Measurements from ENCODE around the gene GRIN3B. TPM values are rescaled to one million over a fixed set of nuclear protein-coding genes. Genes with fewer than 3 reads are reported as not detected.

GRIN3B gene
- total and polyA plus RNA-seq, 10 of the 15 experiments (the other 5 are each of a cell fraction or from before 2014, with no cell fraction given): 0.15 TPM; not detected in 9

DNA sequence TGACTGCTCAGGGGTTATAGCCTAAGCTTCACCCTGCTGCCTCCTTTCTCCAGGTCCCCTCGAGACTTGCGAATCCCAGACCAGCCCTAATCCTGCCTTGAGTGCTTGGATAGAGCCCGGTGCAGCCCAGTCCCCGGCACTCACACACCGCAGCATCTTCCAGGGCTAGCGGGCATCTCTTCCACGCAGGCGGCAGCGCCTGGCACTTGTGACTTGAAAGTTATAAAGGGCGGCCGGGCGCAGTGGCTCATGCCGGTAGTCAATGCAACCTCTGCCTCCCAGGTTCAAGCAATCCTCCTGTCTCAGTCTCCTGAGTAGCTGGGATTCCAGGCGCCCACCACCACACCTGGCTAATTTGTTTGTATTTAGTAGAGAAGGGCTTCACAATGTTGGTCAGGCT, 14.1 kb upstream of the GRIN3B start:
- Histone ChIP-seq H3K9me3 (replicated peaks; ENCODE audit: control insufficient read depth, insufficient read depth, low read length) (no peaks in the 10 kb centered on the region), H3K9ac (ENCODE audit: control insufficient read depth, insufficient read depth, low read length) (no peak overlapping the region), H3K27me3 (replicated peaks in 1 of 2; ENCODE audit: control insufficient read depth in 2 of 2, insufficient read depth in 2 of 2, low read length in 1 of 2) (no peaks in the 10 kb centered on the region), H3K4me2 (ENCODE audit: control insufficient read depth, insufficient read depth) (no peak overlapping the region), H3K4me3 (no peak overlapping the region), H2AFZ (ENCODE audit: control insufficient read depth, low read depth, low read length) (no peak overlapping the region), H4K20me1 (ENCODE audit: control insufficient read depth, insufficient read depth) (no peaks in the 10 kb centered on the region), H3K36me3 (ENCODE audit: control insufficient read depth in 2 of 2, insufficient read depth in 2 of 2, low read length in 1 of 2) (peaks cover 4 to 15% of the 10 kb centered on the region in 2 experiments; a peak in 3 of 4 replicates), H3K79me2 (ENCODE audit: control insufficient read depth, insufficient read depth, low read length) (peaks cover 11% of the 10 kb centered on the region), H3K4me1 (ENCODE audit: control insufficient read depth, insufficient read depth, low read length) (peaks cover 11% of the 10 kb centered on the region), H3K27ac (ENCODE audit: control insufficient read depth, insufficient read depth) (no peak overlapping the region)
- intact Hi-C loops (cut with micrococcal nuclease; ENCODE audit: unreplicated experiment): no loop called here
- no TSS peak for BruUV-seq (replicated peaks)
- in situ Hi-C loops (cut with MboI): loop anchor here (5.0 kb wide), 2 partner anchors 129 to 214 kb away; partner anchors contain the start of gene CFD
- DNase-seq (ENCODE audit: low read depth, low spot score): no peak
- WGBS (ENCODE audit: insufficient coverage, insufficient replicate concordance, low lambda C conversion rate, missing lambda C conversion rate): 88% methylated on average over 14 of the region's 14 CpGs
- ATAC-seq: no peak
- ChIA-PET RAD21 (ENCODE audit: unreplicated experiment) (no interaction called here), POLR2A (no interaction called here), SMC1A (ENCODE audit: uncharacterized antibody, unreplicated experiment) (no interaction called here), CTCF (interaction anchor here (2.8 kb wide), 1 partner anchor 123 kb away, joined by 30 read pairs; no protein-coding TSS in a partner anchor)
- FAIRE-seq: no peak
- TF ChIP-seq NFYB (IDR thresholded peaks at IDR 0.05; ENCODE audit: insufficient read depth, low read depth, low read length): no peak
- no peak for TF ChIP-seq SPI1 (IDR thresholded peaks at IDR 0.05; ENCODE audit: borderline replicate concordance, insufficient read depth, low read depth, low read length)
- TF ChIP-seq, protein P1, sequence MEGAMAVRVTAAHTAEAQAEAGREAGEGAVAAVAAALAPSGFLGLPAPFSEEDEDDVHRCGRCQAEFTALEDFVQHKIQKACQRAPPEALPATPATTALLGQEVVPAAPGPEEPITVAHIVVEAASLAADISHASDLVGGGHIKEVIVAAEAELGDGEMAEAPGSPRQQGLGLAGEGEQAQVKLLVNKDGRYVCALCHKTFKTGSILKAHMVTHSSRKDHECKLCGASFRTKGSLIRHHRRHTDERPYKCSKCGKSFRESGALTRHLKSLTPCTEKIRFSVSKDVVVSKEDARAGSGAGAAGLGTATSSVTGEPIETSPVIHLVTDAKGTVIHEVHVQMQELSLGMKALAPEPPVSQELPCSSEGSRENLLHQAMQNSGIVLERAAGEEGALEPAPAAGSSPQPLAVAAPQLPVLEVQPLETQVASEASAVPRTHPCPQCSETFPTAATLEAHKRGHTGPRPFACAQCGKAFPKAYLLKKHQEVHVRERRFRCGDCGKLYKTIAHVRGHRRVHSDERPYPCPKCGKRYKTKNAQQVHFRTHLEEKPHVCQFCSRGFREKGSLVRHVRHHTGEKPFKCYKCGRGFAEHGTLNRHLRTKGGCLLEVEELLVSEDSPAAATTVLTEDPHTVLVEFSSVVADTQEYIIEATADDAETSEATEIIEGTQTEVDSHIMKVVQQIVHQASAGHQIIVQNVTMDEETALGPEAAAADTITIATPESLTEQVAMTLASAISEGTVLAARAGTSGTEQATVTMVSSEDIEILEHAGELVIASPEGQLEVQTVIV (IDR thresholded peaks at IDR 0.05; ENCODE audit: borderline replicate concordance, partially characterized antibody): no peak
- no peak for TF ChIP-seq TAF1 (IDR thresholded peaks at IDR 0.05; ENCODE audit: borderline replicate concordance, low read depth, low read length)
- TF ChIP-seq, protein P2, sequence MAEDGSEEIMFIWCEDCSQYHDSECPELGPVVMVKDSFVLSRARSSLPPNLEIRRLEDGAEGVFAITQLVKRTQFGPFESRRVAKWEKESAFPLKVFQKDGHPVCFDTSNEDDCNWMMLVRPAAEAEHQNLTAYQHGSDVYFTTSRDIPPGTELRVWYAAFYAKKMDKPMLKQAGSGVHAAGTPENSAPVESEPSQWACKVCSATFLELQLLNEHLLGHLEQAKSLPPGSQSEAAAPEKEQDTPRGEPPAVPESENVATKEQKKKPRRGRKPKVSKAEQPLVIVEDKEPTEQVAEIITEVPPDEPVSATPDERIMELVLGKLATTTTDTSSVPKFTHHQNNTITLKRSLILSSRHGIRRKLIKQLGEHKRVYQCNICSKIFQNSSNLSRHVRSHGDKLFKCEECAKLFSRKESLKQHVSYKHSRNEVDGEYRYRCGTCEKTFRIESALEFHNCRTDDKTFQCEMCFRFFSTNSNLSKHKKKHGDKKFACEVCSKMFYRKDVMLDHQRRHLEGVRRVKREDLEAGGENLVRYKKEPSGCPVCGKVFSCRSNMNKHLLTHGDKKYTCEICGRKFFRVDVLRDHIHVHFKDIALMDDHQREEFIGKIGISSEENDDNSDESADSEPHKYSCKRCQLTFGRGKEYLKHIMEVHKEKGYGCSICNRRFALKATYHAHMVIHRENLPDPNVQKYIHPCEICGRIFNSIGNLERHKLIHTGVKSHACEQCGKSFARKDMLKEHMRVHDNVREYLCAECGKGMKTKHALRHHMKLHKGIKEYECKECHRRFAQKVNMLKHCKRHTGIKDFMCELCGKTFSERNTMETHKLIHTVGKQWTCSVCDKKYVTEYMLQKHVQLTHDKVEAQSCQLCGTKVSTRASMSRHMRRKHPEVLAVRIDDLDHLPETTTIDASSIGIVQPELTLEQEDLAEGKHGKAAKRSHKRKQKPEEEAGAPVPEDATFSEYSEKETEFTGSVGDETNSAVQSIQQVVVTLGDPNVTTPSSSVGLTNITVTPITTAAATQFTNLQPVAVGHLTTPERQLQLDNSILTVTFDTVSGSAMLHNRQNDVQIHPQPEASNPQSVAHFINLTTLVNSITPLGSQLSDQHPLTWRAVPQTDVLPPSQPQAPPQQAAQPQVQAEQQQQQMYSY (CRISPR knock-in tag; IDR thresholded peaks at IDR 0.05): no peak
- TF ChIP-seq MYC (IDR thresholded peaks at IDR 0.05; ENCODE audit: insufficient read depth, insufficient read length, insufficient replicate concordance, low read length, severe bottlenecking): no peak
- TF ChIP-seq RUNX3 (IDR thresholded peaks at IDR 0.05; ENCODE audit: low read length): no peak
- TF ChIP-seq RB1 (IDR thresholded peaks at IDR 0.05; ENCODE audit: borderline replicate concordance): no peak
- TF ChIP-seq, protein P3, sequence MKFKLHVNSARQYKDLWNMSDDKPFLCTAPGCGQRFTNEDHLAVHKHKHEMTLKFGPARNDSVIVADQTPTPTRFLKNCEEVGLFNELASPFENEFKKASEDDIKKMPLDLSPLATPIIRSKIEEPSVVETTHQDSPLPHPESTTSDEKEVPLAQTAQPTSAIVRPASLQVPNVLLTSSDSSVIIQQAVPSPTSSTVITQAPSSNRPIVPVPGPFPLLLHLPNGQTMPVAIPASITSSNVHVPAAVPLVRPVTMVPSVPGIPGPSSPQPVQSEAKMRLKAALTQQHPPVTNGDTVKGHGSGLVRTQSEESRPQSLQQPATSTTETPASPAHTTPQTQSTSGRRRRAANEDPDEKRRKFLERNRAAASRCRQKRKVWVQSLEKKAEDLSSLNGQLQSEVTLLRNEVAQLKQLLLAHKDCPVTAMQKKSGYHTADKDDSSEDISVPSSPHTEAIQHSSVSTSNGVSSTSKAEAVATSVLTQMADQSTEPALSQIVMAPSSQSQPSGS (IDR thresholded peaks at IDR 0.05; ENCODE audit: low read length): no peak
- TF ChIP-seq NR2C1 (IDR thresholded peaks at IDR 0.05): no peak
- no peak for TF ChIP-seq BCLAF1 (IDR thresholded peaks at IDR 0.05)
- no peak for TF ChIP-seq TCF3 (IDR thresholded peaks at IDR 0.05; ENCODE audit: borderline replicate concordance, insufficient read depth, low read depth, low read length)
- no peak for TF ChIP-seq EZH2 (IDR thresholded peaks at IDR 0.05; ENCODE audit: borderline replicate concordance, control insufficient read depth, low read depth, low read length)

Data from GM12878 (cell line).